A549 (cell line): ENCODE results near the gene FER. TPM values are rescaled to one million over a fixed set of nuclear protein-coding genes. Genes with fewer than 3 reads are reported as not detected.
"Not testable (repeated sequence)": the region's sequence is repeated elsewhere in the genome, so short reads cannot be mapped to it uniquely, and the experiment has no call there.

Source experiments
- ATAC-seq, 2 experiments: fragments of 200-7000 bp in 1 of 2; fragments of >200 bp in 1 of 2; cut with Nextera tagmentation in 1 of 2; cut with Tn5 transposase in 1 of 2; 3 replicates each; pipeline versions ENCODE4 v1.8.0 to v1.9.1; 2018 to 2020; ENCODE audit warnings: mild to moderate bottlenecking in 1 of 2, moderate library complexity in 1 of 2
- CTCF ChIA-PET: fragments of 300-600 bp; sonication (Branson Sonifier 250); formaldehyde crosslinking; extraction: SDS; loops from one replicate; lab custom pipeline; 2021; ENCODE audit warnings: antibody characterized with exemption, inconsistent platforms; lab: Yijun Ruan, JAX
- POLR2A ChIA-PET: fragments of 350-600 bp; formaldehyde crosslinking; extraction: SDS; loops from one replicate; lab custom pipeline; 2021; ENCODE audit warnings: antibody characterized with exemption, inconsistent platforms; lab: Yijun Ruan, JAX
- DNase-seq, 2 experiments: peaks; one replicate each; pipeline versions ENCODE4 v3.0.0 to v3.0.0-alpha.2; 2011 to 2016; ENCODE audit warnings: low read depth in 1 of 2, low spot score in 1 of 2
- FAIRE-seq: peaks from 2 replicates; lab custom pipeline; 2011; peaks lifted over from hg19 to GRCh38; lab: Jason Lieb, UNC
- H3K27ac ChIP-seq, 2 experiments: fragments of >200 bp; sonication (Bioruptor Twin); formaldehyde crosslinking; 3 replicates each; pipeline ENCODE4 v1.5.1; 2016 to 2017
- H3K4me1 ChIP-seq: fragments of >200 bp; sonication (Bioruptor Twin); formaldehyde crosslinking; 3 replicates; pipeline ENCODE4 v1.6.1; 2016
- H3K4me2 ChIP-seq: fragments of >200 bp; sonication (Bioruptor Twin); formaldehyde crosslinking; 3 replicates; pipeline ENCODE4 v1.6.1; 2016
- H3K4me3 ChIP-seq: fragments of >200 bp; sonication (Bioruptor Twin); formaldehyde crosslinking; 3 replicates; pipeline ENCODE4 v1.5.1; 2016
- H3K9me3 ChIP-seq: fragments of >200 bp; sonication (Bioruptor Twin); formaldehyde crosslinking; 3 replicates; pipeline ENCODE4 v1.6.1; 2016
- BCL3 ChIP-seq: fragments of >200 bp; sonication (Bioruptor Twin); formaldehyde crosslinking; IDR thresholded peaks from 3 replicates; pipeline ENCODE4 v1.6.1; 2016
- BHLHE40 ChIP-seq: IDR thresholded peaks from 2 replicates; pipeline ENCODE4 v1.6.1; 2012; ENCODE audit warnings: low read depth, low read length, inconsistent platforms
- CBX8 ChIP-seq: fragments of 200-600 bp; sonication (generic); IDR thresholded peaks from 2 replicates; pipeline ENCODE4 v1.6.1; 2016
- CEBPB ChIP-seq, 2 experiments: fragments of >200 bp in 1 of 2; sonication (Bioruptor Twin) in 1 of 2; formaldehyde crosslinking in 1 of 2; IDR thresholded peaks; 2 replicates each; pipeline ENCODE4 v1.6.1; 2012 to 2016
- EHMT2 ChIP-seq: fragments of 200-600 bp; sonication (generic); IDR thresholded peaks from 2 replicates; pipeline ENCODE4 v1.6.1; 2016; ENCODE audit warnings: antibody characterized with exemption, low read depth, mild to moderate bottlenecking, moderate library complexity
- HES2 ChIP-seq: fragments of >200 bp; sonication (Bioruptor Twin); formaldehyde crosslinking; IDR thresholded peaks from 2 replicates; pipeline ENCODE4 v1.6.1; 2016
- JUNB ChIP-seq: fragments of >200 bp; sonication (Bioruptor Twin); formaldehyde crosslinking; IDR thresholded peaks from 2 replicates; pipeline ENCODE4 v1.6.1; 2016
- KDM5A ChIP-seq: fragments of 200-600 bp; sonication (generic); IDR thresholded peaks from 2 replicates; pipeline ENCODE4 v1.6.1; 2016; ENCODE audit warnings: antibody characterized with exemption, mild to moderate bottlenecking
- MAFK ChIP-seq: fragments of 450-650 bp; IDR thresholded peaks from 2 replicates; pipeline ENCODE4 v1.6.1; 2014; ENCODE audit not compliant: partially characterized antibody
- MAX ChIP-seq: IDR thresholded peaks from 2 replicates; pipeline ENCODE4 v1.6.1; 2012
- NR3C1 ChIP-seq: fragments of >200 bp; sonication (Bioruptor Twin); formaldehyde crosslinking; IDR thresholded peaks from 3 replicates; pipeline ENCODE4 v1.6.1; 2017
- PBX3 ChIP-seq: IDR thresholded peaks from 2 replicates; pipeline ENCODE4 v1.6.1; 2012
- RFX5 ChIP-seq: fragments of 450-650 bp; IDR thresholded peaks from 2 replicates; pipeline ENCODE4 v1.7.1; 2014; ENCODE audit warnings: antibody characterized with exemption, mild to moderate bottlenecking, moderate library complexity
- RNF2 ChIP-seq: fragments of 200-600 bp; sonication (generic); IDR thresholded peaks from 2 replicates; pipeline ENCODE4 v1.6.1; 2016; ENCODE audit warnings: low read depth, mild to moderate bottlenecking, antibody characterized with exemption, moderate library complexity, borderline replicate concordance
- SMC3 ChIP-seq: fragments of >200 bp; sonication (Bioruptor Twin); formaldehyde crosslinking; IDR thresholded peaks from 3 replicates; pipeline ENCODE4 v1.6.1; 2018; ENCODE audit warnings: inconsistent platforms
- SREBF2 ChIP-seq: fragments of 450-650 bp; IDR thresholded peaks from 2 replicates; pipeline ENCODE4 v1.6.1; 2014; ENCODE audit warnings: mild to moderate bottlenecking, moderate library complexity
- ZSCAN20 ChIP-seq: fragments of 250-450 bp; sonication (Bioruptor Pico); IDR thresholded peaks from 2 replicates; pipeline ENCODE4 v1.8.0; 2022; ENCODE audit warnings: mild to moderate bottlenecking, moderate library complexity
- WGBS: methylation state at CpG from one replicate; pipeline ENCODE4 v1.1.6; 2017; ENCODE audit errors: missing lambda C conversion rate; 5-methylcytosine and 5-hydroxymethylcytosine counted together
- polyA plus RNA-seq, 4 experiments: library from polyadenylated mRNA; depleted of rRNA in 3 of 4; stranded (reverse); fragments of >200 nt; fragmentation: RNase III in 1 of 4; extraction: RNeasy Plus Mini Kit Qiagen cat#74134 plus additional on column Dnase treatment in 1 of 4; gene quantifications; 2 replicates in 3 of 4; 3 replicates in 1 of 4; pipeline ENCODE4 v1.2.3, GENCODE V29; 2011 to 2017

The FER gene
- polyA plus RNA-seq, 2 of the 4 experiments (the other 2 are of a cell fraction): 3.6 to 12.3 TPM

GRCh38 chr5:108773330-108773729 is 25.6 kb downstream of the FER start:
- CTCF ChIA-PET: interaction anchor here (1.1 kb wide), 1 partner anchor 9 kb away, joined by 3 read pairs; no protein-coding TSS in a partner anchor
- ATAC-seq (no peak), FAIRE-seq (no peak), DNase-seq (no peak)
- Histone ChIP-seq H3K9me3 (no peaks in the 10 kb centered on the region), H3K27ac (no peak overlapping the region), H3K4me3 (no peak overlapping the region), H3K4me1 (no peaks in the 10 kb centered on the region), H3K4me2 (no peak overlapping the region)
- no peak for TF ChIP-seq KDM5A
- no peak for TF ChIP-seq RFX5
- TF ChIP-seq MAFK: no peak
- TF ChIP-seq BHLHE40: no peak
- no peak for TF ChIP-seq CBX8
- no peak for TF ChIP-seq MAX
- no peak for TF ChIP-seq JUNB
- TF ChIP-seq ZSCAN20 (CRISPR knock-in tag): no peak
- TF ChIP-seq RNF2: no peak
- no peak for TF ChIP-seq HES2
- no peak for TF ChIP-seq EHMT2
- TF ChIP-seq SMC3: no peak
- TF ChIP-seq BCL3: no peak
- no peak for TF ChIP-seq CEBPB (IDR thresholded peaks at IDR 0.05)
- no peak for TF ChIP-seq SREBF2
- no peak for TF ChIP-seq PBX3
- TF ChIP-seq NR3C1: no peak
- 93% methylated on average over 2 of the region's 2 CpGs for WGBS
- POLR2A ChIA-PET: no interaction called here

- H3K4me2 ChIP-seq, DNase-seq, FAIRE-seq, CTCF ChIA-PET, H3K4me1 ChIP-seq, H3K4me3 ChIP-seq, H3K9me3 ChIP-seq, H3K27ac ChIP-seq, POLR2A ChIA-PET, ATAC-seq: not testable (repeated sequence)
- 91% methylated on average over 2 of the region's 2 CpGs for WGBS
Measured at GRCh38 chr5:108774079-108774478, 26.4 kb downstream of the FER start.

- DNase-seq, CTCF ChIA-PET, H3K27ac ChIP-seq, H3K4me1 ChIP-seq, H3K4me3 ChIP-seq, H3K9me3 ChIP-seq, POLR2A ChIA-PET, FAIRE-seq, H3K4me2 ChIP-seq, ATAC-seq: not testable (repeated sequence)
- WGBS: 91% methylated on average over 3 of the region's 3 CpGs
Measured at GRCh38 chr5:108777582-108777981, 29.9 kb downstream of the FER start.

GRCh38 chr5:108784577-108784976 is 36.9 kb downstream of the FER start:
- H3K4me3 ChIP-seq, H3K4me1 ChIP-seq, H3K27ac ChIP-seq, FAIRE-seq, CTCF ChIA-PET, ATAC-seq, H3K4me2 ChIP-seq, H3K9me3 ChIP-seq, POLR2A ChIA-PET, DNase-seq: not testable (repeated sequence)
- 92% methylated on average over 4 of the region's 4 CpGs for WGBS
